Anterior cingulate cortex (tissue), 58 donors: ENCODE results near the gene UHRF2.

Source experiments
- DNase-seq, 58 donors: peaks; one replicate each; lab custom pipeline; 2025; lab: John Stamatoyannopoulos, UW

UHRF2 gene

DNA sequence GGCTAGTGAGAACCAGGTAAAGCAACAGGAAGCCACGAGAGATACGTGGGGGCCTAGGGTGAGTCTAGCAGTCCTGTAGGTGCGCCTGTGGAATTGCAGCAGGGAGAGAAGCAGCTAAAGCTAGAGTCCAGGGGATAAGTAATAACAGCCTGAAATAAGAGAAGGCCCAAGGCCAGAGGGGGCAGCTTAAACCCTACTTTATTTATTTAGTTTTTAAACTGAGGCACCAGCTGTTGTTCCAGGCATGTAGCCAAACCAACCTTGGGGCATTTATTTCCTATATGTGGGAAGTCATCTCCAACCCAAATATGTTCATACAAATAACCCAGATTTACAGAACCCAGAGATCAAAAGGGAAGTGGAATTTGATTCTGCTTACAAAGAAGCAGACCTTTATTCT lies 139.0 kb downstream of the UHRF2 start:
- DNase-seq: no peak

DNA sequence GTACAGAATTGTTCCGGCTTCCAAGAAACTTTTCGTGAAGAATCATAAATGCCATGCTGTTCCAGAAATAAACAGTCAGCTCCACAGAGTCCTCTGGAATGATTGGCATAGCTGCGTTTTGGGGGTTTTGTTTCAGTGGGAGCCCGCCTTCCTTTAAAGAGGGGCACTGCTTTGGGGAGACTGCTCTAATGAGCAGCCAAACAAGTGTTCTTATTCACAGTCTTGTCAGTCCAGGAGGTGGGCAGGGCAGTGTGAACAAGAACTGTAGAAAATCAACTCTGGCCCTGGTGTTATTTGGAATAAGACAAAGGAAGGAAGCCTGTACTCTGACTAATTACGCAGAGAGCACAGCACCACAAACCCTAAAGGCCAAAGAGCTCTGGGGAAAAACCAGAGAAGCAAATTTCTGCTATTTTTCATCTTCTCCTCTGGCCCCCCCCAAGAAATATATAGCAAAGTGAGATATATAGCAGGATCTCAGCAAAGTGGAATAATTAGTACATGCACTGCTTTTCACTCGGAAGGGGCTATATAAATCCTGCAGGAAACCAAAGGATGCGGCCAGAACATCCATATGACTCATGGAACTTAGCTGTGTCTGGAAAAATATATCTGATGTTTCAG lies 139.6 kb downstream of the UHRF2 start:
- no peak for DNase-seq

DNA sequence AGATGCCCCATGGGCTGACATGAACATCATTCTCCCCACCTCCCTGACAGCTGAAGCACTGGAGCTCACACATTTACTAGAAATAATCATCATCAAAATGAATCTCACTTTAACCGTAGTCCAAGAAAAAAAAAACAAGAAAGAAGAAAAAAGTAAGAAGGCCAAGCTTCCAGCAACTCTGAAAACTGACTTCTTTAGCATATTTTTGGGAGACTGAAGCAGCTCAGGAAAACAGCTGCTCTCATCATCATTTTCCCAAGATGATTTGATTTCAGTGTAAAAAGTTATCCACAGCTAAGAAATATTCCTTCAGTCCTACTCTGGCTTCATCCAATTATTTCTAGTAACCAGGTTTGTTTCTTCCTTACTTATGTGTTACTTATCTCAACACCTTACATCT lies 140.9 kb downstream of the UHRF2 start:
- DNase-seq: no peak
